Glutamatergic neuron (in vitro differentiated cells): ENCODE results near the gene QPCT. TPM values are rescaled to one million over a fixed set of nuclear protein-coding genes. Genes with fewer than 3 reads are reported as not detected.

Experiments
- DNase-seq: peaks from one replicate; pipeline ENCODE4 v3.0.0; 2022
- H3K27ac Mint-ChIP-seq: one replicate; pipeline ENCODE4 v1.8.0; 2020; ENCODE audit warnings: mild to moderate bottlenecking, mixed read lengths, inconsistent platforms; ENCODE audit not compliant: unreplicated experiment
- H3K27me3 Mint-ChIP-seq: one replicate; pipeline ENCODE4 v1.8.0; 2020; ENCODE audit warnings: mild to moderate bottlenecking, moderate library complexity, mixed read lengths, inconsistent platforms; ENCODE audit not compliant: unreplicated experiment
- H3K36me3 Mint-ChIP-seq: one replicate; pipeline ENCODE4 v1.8.0; 2020; ENCODE audit warnings: mild to moderate bottlenecking, mixed read lengths, inconsistent platforms; ENCODE audit not compliant: unreplicated experiment
- H3K4me1 Mint-ChIP-seq: one replicate; pipeline ENCODE4 v1.8.0; 2020; ENCODE audit warnings: mild to moderate bottlenecking, low read depth, mixed read lengths, inconsistent platforms; ENCODE audit not compliant: unreplicated experiment
- H3K4me3 Mint-ChIP-seq: one replicate; pipeline ENCODE4 v1.8.0; 2020; ENCODE audit warnings: mild to moderate bottlenecking, mixed read lengths, inconsistent platforms; ENCODE audit not compliant: unreplicated experiment
- H3K9me3 Mint-ChIP-seq: one replicate; pipeline ENCODE4 v1.8.0; 2020; ENCODE audit warnings: mild to moderate bottlenecking, moderate library complexity, mixed read lengths, inconsistent platforms; ENCODE audit not compliant: unreplicated experiment
- CTCF ChIP-seq: fragments of 200-600 bp; sonication (generic); IDR thresholded peaks from one replicate; pipeline ENCODE4 v1.5.0; 2021; ENCODE audit not compliant: partially characterized antibody, unreplicated experiment
- total RNA-seq: library from RNA; stranded (reverse); fragmentation: NEBNext Ultra II Directional; extraction: Animal tissue kit (Norgen Biotek cat#: 25700); gene quantifications from one replicate; pipeline ENCODE4 v1.2.1, GENCODE V29; 2021; ENCODE audit not compliant: unreplicated experiment

QPCT gene
- total RNA-seq, 1 donor from 2014 or later, result 7.4 TPM

- no peak overlapping the region for H3K4me3 Mint-ChIP-seq
- TF ChIP-seq CTCF, result no peak
- H3K27ac Mint-ChIP-seq, result no peak overlapping the region
- no peak for DNase-seq
- H3K36me3 Mint-ChIP-seq, result peaks cover 6% of the 10 kb centered on the region
- no peaks in the 10 kb centered on the region for H3K4me1 Mint-ChIP-seq
- no peaks in the 10 kb centered on the region for H3K27me3 Mint-ChIP-seq
- H3K9me3 Mint-ChIP-seq, result peaks cover 1% of the 10 kb centered on the region
Observed at GRCh38 chr2:37394263-37394662, 49.8 kb downstream of the QPCT start.

GRCh38 chr2:37394796-37395555, 50.5 kb downstream of the QPCT start:
- Mint-ChIP-seq H3K27me3 (no peaks in the 10 kb centered on the region), H3K27ac (no peak overlapping the region), H3K4me3 (no peak overlapping the region), H3K36me3 (peaks cover 6% of the 10 kb centered on the region), H3K4me1 (no peaks in the 10 kb centered on the region), H3K9me3 (peaks cover 1% of the 10 kb centered on the region)
- TF ChIP-seq CTCF, result no peak
- DNase-seq, result no peak

- Mint-ChIP-seq H3K36me3 (peaks cover 6% of the 10 kb centered on the region), H3K4me3 (no peak overlapping the region), H3K27me3 (no peaks in the 10 kb centered on the region), H3K27ac (no peak overlapping the region), H3K9me3 (peaks cover 1% of the 10 kb centered on the region), H3K4me1 (no peaks in the 10 kb centered on the region)
- TF ChIP-seq CTCF, result no peak
- no peak for DNase-seq
Observed at GRCh38 chr2:37396890-37397565, 52.6 kb downstream of the QPCT start.

GRCh38 chr2:37398990-37399389, 54.6 kb downstream of the QPCT start:
- H3K9me3 Mint-ChIP-seq, result peaks cover 1% of the 10 kb centered on the region
- TF ChIP-seq CTCF, result no peak
- DNase-seq, result no peak
- no peaks in the 10 kb centered on the region for H3K27me3 Mint-ChIP-seq
- H3K4me3 Mint-ChIP-seq, result no peak overlapping the region
- H3K27ac Mint-ChIP-seq, result no peak overlapping the region
- H3K36me3 Mint-ChIP-seq, result no peaks in the 10 kb centered on the region
- H3K4me1 Mint-ChIP-seq, result no peaks in the 10 kb centered on the region

- no peaks in the 10 kb centered on the region for H3K4me1 Mint-ChIP-seq
- DNase-seq, result no peak
- no peak overlapping the region for H3K27ac Mint-ChIP-seq
- H3K9me3 Mint-ChIP-seq, result peaks cover 1% of the 10 kb centered on the region
- H3K4me3 Mint-ChIP-seq, result no peak overlapping the region
- H3K27me3 Mint-ChIP-seq, result no peaks in the 10 kb centered on the region
- no peak for TF ChIP-seq CTCF
- no peaks in the 10 kb centered on the region for H3K36me3 Mint-ChIP-seq
Observed at GRCh38 chr2:37400041-37400440, 55.6 kb downstream of the QPCT start.
